Spleen (tissue), 13 donors: Measurements from ENCODE around the gene HMHB1. TPM values are rescaled to one million over a fixed set of nuclear protein-coding genes. Genes with fewer than 3 reads are reported as not detected.

Experiments used
- DNase-seq: peaks from one replicate; pipeline ENCODE4 v3.0.0-alpha.2; 2020
- H3K27ac ChIP-seq, 8 donors: fragments of 200-600 bp; sonication (generic) in 7 of 8; 1 replicate in 4 of 8; 2 replicates in 4 of 8; pipeline versions ENCODE4 v1.5.0 to v1.8.0; 2016 to 2021; ENCODE audit warnings: inconsistent platforms in 4 of 8, mild to moderate bottlenecking in 4 of 8, moderate library complexity in 1 of 8
- H3K27me3 ChIP-seq, 7 donors: fragments of 200-600 bp; sonication (generic) in 6 of 7; replicated peaks in 1 of 7; 1 replicate in 4 of 7; 2 replicates in 3 of 7; pipeline versions ENCODE4 v1.5.0 to v1.8.0; 2016 to 2021; ENCODE audit warnings: inconsistent platforms in 3 of 7, mild to moderate bottlenecking in 1 of 7
- H3K36me3 ChIP-seq, 6 donors: fragments of 200-600 bp; sonication (generic) in 5 of 6; 1 replicate in 4 of 6; 2 replicates in 2 of 6; pipeline versions ENCODE4 v1.5.0 to v1.8.0; 2016 to 2021; ENCODE audit warnings: inconsistent platforms in 2 of 6
- H3K4me1 ChIP-seq, 6 donors: fragments of 200-600 bp; sonication (generic) in 5 of 6; 1 replicate in 3 of 6; 2 replicates in 3 of 6; pipeline versions ENCODE4 v1.5.0 to v1.8.0; 2016 to 2021; ENCODE audit warnings: inconsistent platforms in 3 of 6
- H3K4me3 ChIP-seq, 8 donors: fragments of 200-600 bp; sonication (generic) in 7 of 8; 1 replicate in 4 of 8; 2 replicates in 4 of 8; pipeline versions ENCODE4 v1.5.0 to v1.8.0; 2016 to 2021; ENCODE audit warnings: inconsistent platforms in 4 of 8, mild to moderate bottlenecking in 4 of 8, moderate library complexity in 2 of 8
- H3K9me3 ChIP-seq, 8 donors: fragments of 200-600 bp; sonication (generic) in 7 of 8; 1 replicate in 4 of 8; 2 replicates in 4 of 8; pipeline versions ENCODE4 v1.5.0 to v1.8.0; 2016 to 2021; ENCODE audit warnings: inconsistent platforms in 4 of 8
- POLR2A ChIP-seq, 3 donors: fragments of 450-650 bp; IDR thresholded peaks; one replicate each; pipeline ENCODE4 v1.5.1; 2017; ENCODE audit warnings: antibody characterized with exemption in 3 of 3, mild to moderate bottlenecking in 1 of 3
- POLR2AphosphoS5 ChIP-seq, 3 donors: sonication (generic); formaldehyde crosslinking; IDR thresholded peaks; one replicate each; pipeline ENCODE4 v1.5.1; 2017; ENCODE audit warnings: antibody characterized with exemption in 3 of 3
- WGBS, 5 donors: extraction: QIAGEN DNeasy Blood & Tissue Kit in 3 of 5; methylation state at CpG; one replicate each; pipeline versions ENCODE4 v1.1.5 to v1.1.7; 2013 to 2018; 5-methylcytosine and 5-hydroxymethylcytosine counted together
- intact Hi-C: fragments of 100-400 bp; cut with DNase I; formaldehyde crosslinking; loops from one replicate; pipeline ENCODE4 v1.15.0; 2023; ENCODE audit warnings: low total_unique reads
- long read RNA-seq, 2 donors: transcript quantifications; one replicate each; lab custom pipeline, GENCODE V29; 2026
- polyA plus RNA-seq, 3 donors: library from polyadenylated mRNA; stranded (reverse); fragments of 200-250 nt; gene quantifications; one replicate each; pipeline ENCODE4 v1.2.1, GENCODE V29; 2013
- total RNA-seq, 7 donors: library from RNA; depleted of rRNA in 3 of 7; stranded (reverse); fragments of >200 nt in 3 of 7; fragmentation: NEBNext Ultra II Directional in 4 of 7; extraction: Animal tissue kit (Norgen Biotek cat#: 25700) in 4 of 7; gene quantifications; one replicate each; pipeline versions ENCODE4 v1.1.0 to v1.2.1, GENCODE V29; 2016 to 2021
- TF ChIP-seq, protein P1 (sequence below), 11 experiments: fragments of 200-600 bp in 7 of 11; fragments of 450-650 bp in 4 of 11; sonication (generic) in 4 of 11; IDR thresholded peaks in 8 of 11; conservative IDR thresholded peaks in 3 of 11; 1 replicate in 7 of 11; 2 replicates in 4 of 11; pipeline versions ENCODE4 v1.4.0 to v1.8.0; 2016 to 2021; ENCODE audit warnings: antibody characterized with exemption in 11 of 11, inconsistent platforms in 4 of 11, mild to moderate bottlenecking in 1 of 11
- donor health status: healthy with polysubstance abuse.
- donor health status: DM: no; HTN: no; CAD: no; lungs with moderate emphysema.
- donor health status: DM: no; HTN: no; CAD: no.
- donor health status: Bipolar disorder and iron deficiency.
- donor health status: healthy.
- donor health status: DM: no; HTN: no; CAD: no.
- donor health status: DM: yes; HTN: yes; CAD: no.

Gene HMHB1
- total RNA-seq (not detected), polyA plus RNA-seq (under 1 TPM in 1 of 3 donors, not detected in 2; 0.94 TPM)
- long read RNA-seq, donor 1 = 0 reads
- long read RNA-seq, donor 2 = 0 reads

DNA sequence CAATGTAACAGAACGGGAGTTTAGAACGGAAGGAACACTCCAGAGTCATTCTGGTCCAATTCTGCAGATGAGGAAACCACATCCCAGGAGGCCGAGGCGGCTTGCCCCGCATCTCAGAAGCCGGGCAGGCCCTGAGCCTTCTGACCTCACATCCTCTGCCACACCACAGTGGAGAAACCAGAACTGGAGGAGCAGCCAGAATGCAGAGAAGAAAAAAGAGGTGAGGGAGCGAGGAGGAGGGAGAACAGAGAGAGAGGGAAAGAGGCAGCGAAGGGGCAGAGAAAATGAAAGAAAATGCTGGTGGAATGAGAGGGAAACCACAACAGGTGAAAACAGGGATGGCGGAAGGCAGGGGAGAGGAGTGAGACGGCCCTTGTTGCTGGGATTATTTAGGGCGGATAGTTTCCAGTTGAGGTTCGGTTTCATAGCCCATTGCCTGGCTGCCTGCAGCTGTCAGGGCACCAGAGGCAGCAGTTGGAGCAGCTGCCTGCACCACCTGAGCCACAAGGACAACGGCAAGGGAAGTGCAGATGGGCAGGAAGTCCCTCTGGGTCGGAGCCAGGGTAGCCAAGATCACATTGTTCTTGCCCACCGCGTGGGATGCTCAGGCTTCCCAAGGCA, at the start of gene HMHB1:
TSS of gene HMHB1 (plus strand) at position 77 of the 621 bp plus-strand sequence.
- Histone ChIP-seq H3K27ac (no peak within 1 kb of the TSS), H3K4me3 (peak within 1 kb of the TSS in 1 of 8 donors; percentile 8), H3K36me3 (no peaks in the 10 kb centered on the region), H3K4me1 (peaks cover 0 to 10% (median 7%) of the 10 kb centered on the region in 6 donors), H3K27me3 (no peaks in the 10 kb centered on the region), H3K9me3 (peaks cover 0 to 4% (median 0%) of the 10 kb centered on the region in 8 donors)
- DNase-seq = no peak
- 19 to 41% (median 33%) methylated on average over 15 to 16 of the region's 16 CpGs for WGBS, 5 donors
- intact Hi-C loops = no loop called here
- TF ChIP-seq POLR2A (IDR thresholded peaks at IDR 0.05) (no peak), POLR2AphosphoS5 (IDR thresholded peaks at IDR 0.05) (peak in 1 of 3 donors; percentile 18)
- TF ChIP-seq, protein P1, sequence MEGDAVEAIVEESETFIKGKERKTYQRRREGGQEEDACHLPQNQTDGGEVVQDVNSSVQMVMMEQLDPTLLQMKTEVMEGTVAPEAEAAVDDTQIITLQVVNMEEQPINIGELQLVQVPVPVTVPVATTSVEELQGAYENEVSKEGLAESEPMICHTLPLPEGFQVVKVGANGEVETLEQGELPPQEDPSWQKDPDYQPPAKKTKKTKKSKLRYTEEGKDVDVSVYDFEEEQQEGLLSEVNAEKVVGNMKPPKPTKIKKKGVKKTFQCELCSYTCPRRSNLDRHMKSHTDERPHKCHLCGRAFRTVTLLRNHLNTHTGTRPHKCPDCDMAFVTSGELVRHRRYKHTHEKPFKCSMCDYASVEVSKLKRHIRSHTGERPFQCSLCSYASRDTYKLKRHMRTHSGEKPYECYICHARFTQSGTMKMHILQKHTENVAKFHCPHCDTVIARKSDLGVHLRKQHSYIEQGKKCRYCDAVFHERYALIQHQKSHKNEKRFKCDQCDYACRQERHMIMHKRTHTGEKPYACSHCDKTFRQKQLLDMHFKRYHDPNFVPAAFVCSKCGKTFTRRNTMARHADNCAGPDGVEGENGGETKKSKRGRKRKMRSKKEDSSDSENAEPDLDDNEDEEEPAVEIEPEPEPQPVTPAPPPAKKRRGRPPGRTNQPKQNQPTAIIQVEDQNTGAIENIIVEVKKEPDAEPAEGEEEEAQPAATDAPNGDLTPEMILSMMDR (IDR thresholded peaks at IDR 0.05 in 8 of 11, conservative IDR thresholded peaks at IDR 0.05 in 3 of 11) = no peak

DNA sequence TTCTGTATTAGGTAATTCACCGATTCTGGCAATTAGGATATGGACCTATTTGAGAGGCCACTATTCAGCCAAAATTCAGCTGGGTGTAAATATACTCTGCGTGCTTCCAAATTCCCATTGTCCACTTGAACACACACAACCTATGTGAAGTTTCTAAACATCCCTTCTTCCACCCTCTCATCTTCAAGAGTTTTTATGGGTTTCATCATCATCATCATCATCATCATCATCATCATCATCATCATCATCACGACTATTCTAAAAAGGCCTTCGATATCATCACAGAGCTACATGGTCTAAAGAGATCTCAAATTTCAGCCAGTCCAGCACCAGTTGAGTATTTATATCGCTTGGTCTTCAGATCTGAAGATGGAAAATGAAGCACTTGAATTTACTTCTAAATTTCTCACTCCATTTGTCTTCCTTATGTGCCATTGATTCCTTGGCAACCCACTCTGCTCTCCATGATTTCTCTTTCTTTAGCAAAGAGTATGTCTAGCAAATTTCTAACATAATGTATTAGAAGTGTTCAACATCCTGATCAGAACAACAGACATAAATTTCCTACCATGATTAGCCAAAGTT, 49.2 kb upstream of the HMHB1 start:
- H3K27ac ChIP-seq = no peak overlapping the region
- intact Hi-C loops = no loop called here
- no peaks in the 10 kb centered on the region for H3K9me3 ChIP-seq
- DNase-seq = no peak
- H3K27me3 ChIP-seq = no peaks in the 10 kb centered on the region
- no peaks in the 10 kb centered on the region for H3K4me1 ChIP-seq
- 96 to 97% (median 96%) methylated on average over 5 of the region's 5 CpGs for WGBS, 5 donors
- H3K4me3 ChIP-seq = no peak overlapping the region
- H3K36me3 ChIP-seq = no peaks in the 10 kb centered on the region
- no peak for TF ChIP-seq POLR2A (IDR thresholded peaks at IDR 0.05)

GRCh38 chr5:143767162-143767561, 44.8 kb upstream of the HMHB1 start:
- TF ChIP-seq POLR2AphosphoS5 (IDR thresholded peaks at IDR 0.05) (no peak), POLR2A (IDR thresholded peaks at IDR 0.05) (no peak)
- TF ChIP-seq, protein P1 (IDR thresholded peaks at IDR 0.05 in 8 of 11, conservative IDR thresholded peaks at IDR 0.05 in 3 of 11) = no peak
- no peaks in the 10 kb centered on the region for H3K36me3 ChIP-seq
- H3K27ac ChIP-seq = no peak overlapping the region
- 74 to 85% (median 83%) methylated on average over 3 of the region's 3 CpGs for WGBS, 5 donors
- H3K4me3 ChIP-seq = no peak overlapping the region
- no peaks in the 10 kb centered on the region for H3K27me3 ChIP-seq
- no peaks in the 10 kb centered on the region for H3K9me3 ChIP-seq
- no peak for DNase-seq
- intact Hi-C loops = no loop called here
- H3K4me1 ChIP-seq = no peaks in the 10 kb centered on the region

GRCh38 chr5:143769026-143769786, 42.8 kb upstream of the HMHB1 start:
- Histone ChIP-seq H3K27ac (no peak overlapping the region), H3K4me1 (no peaks in the 10 kb centered on the region), H3K4me3 (no peak overlapping the region), H3K36me3 (no peaks in the 10 kb centered on the region), H3K9me3 (no peaks in the 10 kb centered on the region), H3K27me3 (no peaks in the 10 kb centered on the region)
- TF ChIP-seq, protein P1 (IDR thresholded peaks at IDR 0.05 in 8 of 11, conservative IDR thresholded peaks at IDR 0.05 in 3 of 11) = no peak
- TF ChIP-seq POLR2AphosphoS5 (IDR thresholded peaks at IDR 0.05) (no peak), POLR2A (IDR thresholded peaks at IDR 0.05) (no peak)
- intact Hi-C loops = no loop called here
- no peak for DNase-seq
- WGBS, 5 donors = 83 to 92% (median 91%) methylated on average over 5 of the region's 5 CpGs
